Uterus (tissue), 2 donors: Measurements from ENCODE around the gene GGA2.

ENCODE experiments used
- CTCF ChIP-seq, 4 experiments: fragments of 200-600 bp in 2 of 4; fragments of 450-650 bp in 2 of 4; sonication (generic) in 2 of 4; IDR thresholded peaks; one replicate each; pipeline ENCODE4 v1.5.1; 2016 to 2019; ENCODE audit warnings: antibody characterized with exemption in 4 of 4, mild to moderate bottlenecking in 2 of 4, moderate library complexity in 1 of 4
- POLR2A ChIP-seq, 2 donors: fragments of 450-650 bp; IDR thresholded peaks; one replicate each; pipeline ENCODE4 v1.6.1; 2016; ENCODE audit warnings: antibody characterized with exemption in 2 of 2, mild to moderate bottlenecking in 1 of 2, moderate library complexity in 1 of 2

GRCh38 chr16:23424292-23424958 lies 85.9 kb downstream of the GGA2 start:
- TF ChIP-seq CTCF (IDR thresholded peaks at IDR 0.05) (no peak), POLR2A (IDR thresholded peaks at IDR 0.05) (no peak)
